Esophagus squamous epithelium (tissue), 5 donors: ENCODE results near the gene LRRC28. TPM values are rescaled to one million over a fixed set of nuclear protein-coding genes. Genes with fewer than 3 reads are reported as not detected.
A peak's percentile ranks its signal among the peaks of the same experiment; 100 is the strongest.

Experiments used
- DNase-seq: peaks from one replicate; lab custom pipeline; 2025; lab: John Stamatoyannopoulos, UW
- H3K27ac ChIP-seq, 4 donors: fragments of 200-600 bp; sonication (generic); one replicate each; pipeline ENCODE4 v1.5.1; 2016 to 2019; ENCODE audit warnings: mild to moderate bottlenecking in 1 of 4
- H3K27me3 ChIP-seq, 4 donors: fragments of 200-600 bp; sonication (generic); 1 replicate in 3 of 4; 2 replicates in 1 of 4; pipeline versions ENCODE4 v1.5.1 to v1.6.0; 2017 to 2021; ENCODE audit warnings: antibody characterized with exemption in 1 of 4
- H3K36me3 ChIP-seq, 3 donors: fragments of 200-600 bp; sonication (generic); one replicate each; pipeline ENCODE4 v1.5.1; 2016 to 2019
- H3K4me1 ChIP-seq, 3 donors: fragments of 200-600 bp; sonication (generic); one replicate each; pipeline ENCODE4 v1.5.1; 2017 to 2019
- H3K4me3 ChIP-seq, 4 donors: fragments of 200-600 bp; sonication (generic); 1 replicate in 3 of 4; 2 replicates in 1 of 4; pipeline ENCODE4 v1.5.1; 2016 to 2019; ENCODE audit warnings: mild to moderate bottlenecking in 2 of 4, moderate library complexity in 1 of 4
- H3K9me3 ChIP-seq, 3 donors: fragments of 200-600 bp; sonication (generic); one replicate each; pipeline ENCODE4 v1.5.1; 2016 to 2019
- POLR2A ChIP-seq, 4 donors: fragments of 450-650 bp; IDR thresholded peaks; one replicate each; pipeline ENCODE4 v1.6.1; 2017; ENCODE audit warnings: antibody characterized with exemption in 4 of 4, mild to moderate bottlenecking in 4 of 4, moderate library complexity in 3 of 4
- WGBS, 2 donors: methylation state at CpG; one replicate each; pipeline ENCODE4 v1.1.5; 2018; 5-methylcytosine and 5-hydroxymethylcytosine counted together
- intact Hi-C: fragments of 100-400 bp; cut with DNase I; formaldehyde crosslinking; loops from one replicate; pipeline ENCODE4 v1.15.0; 2022
- total RNA-seq, 4 donors: library from RNA; depleted of rRNA; stranded (reverse); fragments of >200 nt; gene quantifications; one replicate each; pipeline ENCODE4 v1.1.0, GENCODE V29; 2016
- TF ChIP-seq, protein P1 (sequence below), 6 experiments: fragments of 450-650 bp in 4 of 6; fragments of 200-600 bp in 2 of 6; sonication (generic) in 2 of 6; IDR thresholded peaks; one replicate each; pipeline ENCODE4 v1.5.1; 2016 to 2019; ENCODE audit warnings: antibody characterized with exemption in 6 of 6, mild to moderate bottlenecking in 4 of 6, moderate library complexity in 4 of 6
- donor health status: DM: yes; HTN: yes; CAD: no.

LRRC28 gene
- total RNA-seq, 4 donors from 2014 or later = 31.7 to 41.7 (median 34.6) TPM

DNA sequence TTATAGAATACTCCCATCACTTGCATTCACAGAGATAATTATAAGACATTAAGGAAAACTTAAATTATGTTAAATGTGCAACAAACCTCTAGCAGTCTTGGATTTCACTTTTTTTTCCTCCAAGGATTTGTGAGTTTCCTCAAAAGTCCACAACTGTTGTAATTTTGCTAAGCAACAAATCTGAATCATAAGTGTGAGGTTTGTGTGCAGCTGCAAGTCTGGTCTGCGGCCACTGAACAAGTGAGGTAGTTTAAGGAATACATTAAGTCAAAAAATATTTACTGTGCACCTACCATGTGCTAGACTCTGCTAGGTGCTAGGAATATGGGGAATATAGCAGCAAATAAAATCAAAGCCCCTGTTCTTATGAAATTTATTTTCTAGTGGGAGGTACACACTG, 70.2 kb downstream of the LRRC28 start:
- 48 to 60% methylated on average over 1 of the region's 1 CpG for WGBS, 2 donors
- no peaks in the 10 kb centered on the region for H3K36me3 ChIP-seq
- no peak for DNase-seq
- no peak overlapping the region for H3K4me3 ChIP-seq
- no peak for TF ChIP-seq POLR2A (IDR thresholded peaks at IDR 0.05)
- TF ChIP-seq, protein P1, sequence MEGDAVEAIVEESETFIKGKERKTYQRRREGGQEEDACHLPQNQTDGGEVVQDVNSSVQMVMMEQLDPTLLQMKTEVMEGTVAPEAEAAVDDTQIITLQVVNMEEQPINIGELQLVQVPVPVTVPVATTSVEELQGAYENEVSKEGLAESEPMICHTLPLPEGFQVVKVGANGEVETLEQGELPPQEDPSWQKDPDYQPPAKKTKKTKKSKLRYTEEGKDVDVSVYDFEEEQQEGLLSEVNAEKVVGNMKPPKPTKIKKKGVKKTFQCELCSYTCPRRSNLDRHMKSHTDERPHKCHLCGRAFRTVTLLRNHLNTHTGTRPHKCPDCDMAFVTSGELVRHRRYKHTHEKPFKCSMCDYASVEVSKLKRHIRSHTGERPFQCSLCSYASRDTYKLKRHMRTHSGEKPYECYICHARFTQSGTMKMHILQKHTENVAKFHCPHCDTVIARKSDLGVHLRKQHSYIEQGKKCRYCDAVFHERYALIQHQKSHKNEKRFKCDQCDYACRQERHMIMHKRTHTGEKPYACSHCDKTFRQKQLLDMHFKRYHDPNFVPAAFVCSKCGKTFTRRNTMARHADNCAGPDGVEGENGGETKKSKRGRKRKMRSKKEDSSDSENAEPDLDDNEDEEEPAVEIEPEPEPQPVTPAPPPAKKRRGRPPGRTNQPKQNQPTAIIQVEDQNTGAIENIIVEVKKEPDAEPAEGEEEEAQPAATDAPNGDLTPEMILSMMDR (IDR thresholded peaks at IDR 0.05) = no peak
- intact Hi-C loops = no loop called here
- H3K27ac ChIP-seq = peak overlapping the region in 2 of 4 donors; percentile 24 to 57
- no peaks in the 10 kb centered on the region for H3K27me3 ChIP-seq
- H3K4me1 ChIP-seq = peaks cover 0 to 60% (median 27%) of the 10 kb centered on the region in 3 donors
- no peaks in the 10 kb centered on the region for H3K9me3 ChIP-seq

DNA sequence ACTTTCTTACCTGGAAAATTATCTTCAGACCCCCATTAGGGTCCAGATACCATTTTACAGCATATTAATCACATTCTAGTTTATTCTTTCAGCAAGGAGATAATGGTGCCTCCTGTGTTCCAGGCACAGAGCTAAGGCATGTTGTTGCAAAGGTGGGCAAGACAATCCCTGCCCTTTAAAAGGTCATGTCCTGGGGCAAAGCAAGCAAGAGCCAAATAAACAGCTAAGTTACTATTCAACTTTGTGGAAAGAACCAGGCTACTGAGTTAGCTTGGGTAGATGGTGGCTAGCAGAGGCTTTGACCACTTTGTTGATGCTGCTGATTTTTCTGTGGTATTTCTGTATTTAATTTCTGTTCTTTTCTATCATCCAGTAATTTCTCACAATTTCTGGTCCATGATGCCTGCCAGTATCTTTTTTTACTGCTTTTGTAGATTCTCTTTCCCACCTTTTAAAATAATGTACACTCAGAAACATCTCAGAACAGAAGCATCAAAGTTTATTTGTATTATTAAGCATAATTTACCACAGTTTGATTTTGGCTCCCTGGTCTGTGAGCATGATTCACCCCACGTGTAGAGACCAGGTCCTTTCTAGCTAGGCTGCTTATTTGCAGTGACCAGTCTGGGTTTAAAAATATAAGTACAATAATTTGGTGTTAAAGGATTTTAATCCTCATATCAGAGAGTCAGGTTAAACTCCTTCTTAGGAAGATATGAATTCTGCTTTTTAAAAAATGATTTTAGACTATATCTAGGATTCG, 71.5 kb downstream of the LRRC28 start:
- H3K36me3 ChIP-seq = no peaks in the 10 kb centered on the region
- H3K27ac ChIP-seq = peak overlapping the region in 2 of 4 donors; percentile 40 to 78
- intact Hi-C loops = no loop called here
- no peak for DNase-seq
- 61 to 63% methylated on average over 2 of the region's 2 CpGs for WGBS, 2 donors
- H3K9me3 ChIP-seq = no peaks in the 10 kb centered on the region
- TF ChIP-seq, protein P1 (IDR thresholded peaks at IDR 0.05) = no peak
- no peak for TF ChIP-seq POLR2A (IDR thresholded peaks at IDR 0.05)
- no peak overlapping the region for H3K4me3 ChIP-seq
- H3K27me3 ChIP-seq = no peaks in the 10 kb centered on the region
- peaks cover 0 to 68% (median 27%) of the 10 kb centered on the region in 3 donors for H3K4me1 ChIP-seq

DNA sequence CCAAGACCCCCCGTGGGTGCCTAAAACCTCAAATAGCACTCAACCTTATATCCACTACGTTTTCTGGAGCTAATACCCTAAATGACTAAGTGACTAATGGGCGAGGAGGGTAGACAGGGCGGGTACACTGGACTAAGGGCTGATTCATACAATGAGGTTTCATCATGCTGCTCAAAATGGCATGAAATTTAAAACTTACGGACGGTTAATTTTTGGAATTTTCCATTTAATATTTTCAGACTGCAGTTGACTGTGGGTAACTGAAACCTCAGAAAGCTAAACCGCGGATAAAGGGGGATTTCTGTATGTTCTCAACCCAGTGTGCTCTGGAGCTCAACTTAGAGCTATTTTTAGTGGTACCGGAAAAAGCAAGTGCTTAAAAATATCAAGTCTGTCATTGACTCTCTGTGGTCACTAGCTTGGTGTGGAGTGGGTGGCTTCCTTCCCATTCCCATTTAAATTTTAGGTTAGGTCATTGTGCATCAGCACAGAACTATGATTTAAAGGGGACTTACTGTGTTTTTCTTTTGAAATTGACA, 72.9 kb downstream of the LRRC28 start:
- 31% methylated on average over 9 of the region's 9 CpGs for WGBS, 2 donors

DNA sequence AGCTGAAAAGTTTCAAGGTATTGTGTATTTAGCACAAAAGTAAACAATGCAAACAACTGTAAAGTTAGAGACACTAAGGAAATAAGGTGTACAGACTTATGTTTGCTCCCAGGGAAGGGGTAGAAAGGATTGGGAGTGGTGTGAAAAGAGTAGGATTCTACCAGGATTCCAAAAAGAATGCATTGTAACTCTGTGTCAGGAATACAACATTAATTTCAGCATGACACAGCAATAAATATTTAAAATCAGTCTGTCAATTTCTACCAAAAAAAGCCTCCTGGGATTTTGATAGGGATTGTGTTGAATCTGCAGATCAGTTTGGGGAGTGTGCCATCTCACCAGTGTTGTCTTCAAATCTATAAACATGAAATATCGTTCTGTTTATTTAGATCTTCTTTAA, 73.4 kb downstream of the LRRC28 start:
- Histone ChIP-seq H3K4me1 (peaks cover 0 to 68% (median 27%) of the 10 kb centered on the region in 3 donors), H3K27ac (peak overlapping the region; percentile 54 to 79 (median 70)), H3K4me3 (no peak overlapping the region), H3K27me3 (no peaks in the 10 kb centered on the region), H3K36me3 (no peaks in the 10 kb centered on the region), H3K9me3 (no peaks in the 10 kb centered on the region)
- intact Hi-C loops = no loop called here
- no peak for DNase-seq
- no peak for TF ChIP-seq POLR2A (IDR thresholded peaks at IDR 0.05)
- WGBS, 2 donors = 75 to 85% methylated on average over 1 of the region's 1 CpG

More for the DNA sequence above, 72.9 kb downstream of the LRRC28 start:
- no peak for DNase-seq
- intact Hi-C loops = no loop called here
- H3K27me3 ChIP-seq = no peaks in the 10 kb centered on the region
- peaks cover 0 to 68% (median 27%) of the 10 kb centered on the region in 3 donors for H3K4me1 ChIP-seq
- H3K9me3 ChIP-seq = no peaks in the 10 kb centered on the region
- no peak for TF ChIP-seq POLR2A (IDR thresholded peaks at IDR 0.05)
- TF ChIP-seq, protein P1 (IDR thresholded peaks at IDR 0.05) = no peak
- H3K27ac ChIP-seq = peak overlapping the region; percentile 54 to 79 (median 70)
- H3K36me3 ChIP-seq = no peaks in the 10 kb centered on the region
- H3K4me3 ChIP-seq = peak overlapping the region in 1 of 4 donors; percentile 36

DNA sequence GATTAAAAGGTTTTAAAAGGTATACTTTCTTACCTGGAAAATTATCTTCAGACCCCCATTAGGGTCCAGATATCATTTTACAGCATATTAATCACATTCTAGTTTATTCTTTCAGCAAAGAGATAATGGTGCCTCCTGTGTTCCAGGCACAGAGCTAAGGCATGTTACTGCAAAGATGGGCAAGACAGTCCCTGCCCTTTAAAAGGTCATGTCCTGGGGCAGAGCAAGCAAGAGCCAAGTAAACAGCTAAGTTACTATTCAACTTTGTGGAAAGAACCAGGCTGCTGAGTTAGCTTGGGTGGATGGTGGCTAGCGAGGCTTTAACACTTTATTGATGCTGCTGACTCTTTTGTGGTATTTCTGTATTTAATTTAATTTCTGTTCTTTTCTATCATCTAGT, 75.0 kb downstream of the LRRC28 start:
- Histone ChIP-seq H3K4me3 (no peak overlapping the region), H3K27me3 (no peaks in the 10 kb centered on the region), H3K27ac (peak overlapping the region in 3 of 4 donors; percentile 52 to 78 (median 54)), H3K36me3 (no peaks in the 10 kb centered on the region), H3K9me3 (no peaks in the 10 kb centered on the region), H3K4me1 (peaks cover 0 to 56% (median 20%) of the 10 kb centered on the region in 3 donors)
- no peak for DNase-seq
- intact Hi-C loops = no loop called here
- TF ChIP-seq, protein P1 (IDR thresholded peaks at IDR 0.05) = no peak
- TF ChIP-seq POLR2A (IDR thresholded peaks at IDR 0.05) = no peak
- 45 to 100% methylated on average over 1 of the region's 1 CpG for WGBS, 2 donors
